GM21360 (cell line): Measurements from ENCODE around the gene PCDH9.
A peak's percentile ranks its signal among the peaks of the same experiment; 100 is the strongest.

Source experiments
- ATAC-seq: cut with Tn5 transposase; IDR thresholded peaks from one replicate; pipeline ENCODE4 v1.9.1; 2021; ENCODE audit warnings: mild to moderate bottlenecking, moderate library complexity; ENCODE audit not compliant: unreplicated experiment

The PCDH9 gene

DNA sequence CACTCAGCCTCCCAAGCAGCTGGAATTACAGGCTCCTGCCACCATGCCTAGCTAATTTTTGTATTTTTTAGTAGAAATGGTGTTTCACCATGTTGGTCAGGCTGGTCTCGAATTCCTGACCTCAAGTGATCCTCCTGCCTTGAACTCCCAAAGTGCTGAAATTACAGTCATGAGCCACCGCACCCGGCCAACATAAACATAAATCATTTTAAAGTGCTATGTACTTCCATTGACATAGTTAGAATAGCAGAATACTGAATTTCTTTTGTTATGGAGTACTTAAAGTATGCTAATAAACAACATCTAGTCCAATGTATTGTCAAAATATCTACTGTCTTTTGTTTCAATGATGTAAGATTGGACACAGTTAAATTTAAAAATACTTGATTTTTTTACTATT is 539.0 kb downstream of the PCDH9 start:
- no peak for ATAC-seq

DNA sequence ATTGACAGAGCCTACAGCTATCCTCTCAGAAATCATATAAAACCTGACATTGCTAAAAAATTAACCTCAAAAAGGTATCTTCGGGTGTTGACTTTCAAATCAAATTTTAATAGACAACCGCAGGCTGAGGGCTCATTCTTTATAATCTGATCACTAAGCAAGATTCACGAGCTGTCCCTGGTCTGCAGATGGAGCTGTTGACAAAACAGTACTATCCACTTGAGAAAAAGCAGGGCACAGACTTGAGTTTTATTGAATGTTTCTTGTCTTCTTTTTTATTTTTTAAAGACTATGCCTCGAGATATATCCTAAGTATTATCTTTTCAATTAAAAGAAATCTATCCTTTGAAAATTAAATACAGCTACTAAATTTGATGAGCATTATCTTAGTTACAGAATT is 540.5 kb downstream of the PCDH9 start:
- no peak for ATAC-seq

DNA sequence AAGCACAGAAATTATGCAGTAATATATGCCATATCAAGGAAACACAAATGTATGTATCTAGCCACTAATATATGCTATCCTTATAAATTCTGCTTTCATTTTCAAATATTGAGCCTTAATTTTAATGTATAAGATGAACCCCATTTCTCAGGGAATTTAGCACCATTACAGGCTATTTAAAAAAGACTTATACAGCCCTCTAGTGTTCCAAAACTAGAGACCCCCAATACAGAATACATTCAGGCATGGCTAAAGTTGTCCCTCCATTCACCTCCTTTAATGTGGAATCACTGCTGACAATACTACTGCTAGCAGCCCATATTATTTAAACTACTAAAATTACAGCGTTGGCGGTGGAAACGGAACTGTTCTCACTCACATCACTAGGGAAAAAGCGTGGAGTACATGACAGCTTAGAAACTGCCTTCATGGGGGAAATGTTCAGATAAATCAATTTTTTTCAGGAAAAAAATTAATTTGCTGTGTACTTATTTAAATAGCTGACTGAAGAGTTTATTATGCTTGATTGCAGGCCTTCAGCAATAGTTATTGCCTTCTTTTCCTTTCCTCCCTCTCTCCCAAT is 541.0 kb downstream of the PCDH9 start:
- no peak for ATAC-seq

DNA sequence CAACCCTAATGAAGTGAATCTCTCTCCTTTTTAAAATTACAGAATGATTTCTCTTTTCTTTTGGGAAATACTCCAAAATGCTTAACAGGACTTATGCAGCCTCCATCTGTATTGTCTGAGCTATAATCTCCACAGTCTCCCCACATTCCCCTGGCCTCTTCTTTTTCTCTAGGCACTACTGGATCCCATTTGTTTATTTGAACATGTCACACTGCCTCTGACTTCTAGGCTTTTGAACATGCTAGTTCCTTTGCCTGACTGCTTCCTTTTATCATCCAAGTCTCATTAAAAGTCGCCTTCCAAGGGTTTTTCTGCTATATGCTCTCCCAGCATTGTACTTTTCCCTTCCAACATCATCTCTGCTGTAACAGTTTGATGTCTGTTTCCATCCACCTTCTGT is 548.7 kb downstream of the PCDH9 start:
- no peak for ATAC-seq

DNA sequence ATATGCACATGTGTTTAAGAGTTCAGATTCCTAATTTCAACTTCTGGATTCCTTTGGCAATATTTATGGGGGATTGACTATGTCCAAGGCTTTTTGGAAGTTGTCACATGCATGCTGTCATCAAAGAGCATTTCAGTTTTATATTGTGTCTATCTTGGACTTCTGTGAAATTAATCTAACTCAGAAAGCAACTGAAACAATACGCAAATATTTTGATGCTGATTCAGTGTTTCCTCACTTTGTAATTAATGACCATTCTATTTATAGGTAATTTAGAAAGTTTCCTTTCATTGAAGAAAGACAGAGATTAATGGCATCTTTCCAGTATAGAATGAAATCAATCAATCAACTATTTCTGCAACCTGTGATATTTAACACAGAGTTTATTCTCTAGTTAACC is 550.1 kb downstream of the PCDH9 start:
- no peak for ATAC-seq

DNA sequence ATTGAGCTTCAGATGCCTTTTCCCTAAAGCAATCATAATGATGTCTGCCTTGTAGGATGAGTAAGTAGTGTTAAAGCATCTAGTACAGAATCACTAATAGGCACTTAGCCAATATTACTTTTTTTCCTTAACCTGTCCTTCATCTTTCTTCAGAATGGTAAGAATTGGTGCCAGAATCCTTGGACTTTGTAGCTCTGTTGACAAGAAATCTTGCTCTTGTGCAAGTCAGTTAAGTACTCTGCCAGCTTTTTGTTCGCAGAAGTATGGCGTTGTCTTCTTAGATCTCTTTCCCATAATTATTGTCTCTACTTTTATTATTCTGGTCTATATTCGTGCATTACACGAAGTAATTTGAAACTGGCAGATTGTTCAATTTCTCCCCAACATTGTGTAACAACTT is 554.5 kb downstream of the PCDH9 start:
- no peak for ATAC-seq

DNA sequence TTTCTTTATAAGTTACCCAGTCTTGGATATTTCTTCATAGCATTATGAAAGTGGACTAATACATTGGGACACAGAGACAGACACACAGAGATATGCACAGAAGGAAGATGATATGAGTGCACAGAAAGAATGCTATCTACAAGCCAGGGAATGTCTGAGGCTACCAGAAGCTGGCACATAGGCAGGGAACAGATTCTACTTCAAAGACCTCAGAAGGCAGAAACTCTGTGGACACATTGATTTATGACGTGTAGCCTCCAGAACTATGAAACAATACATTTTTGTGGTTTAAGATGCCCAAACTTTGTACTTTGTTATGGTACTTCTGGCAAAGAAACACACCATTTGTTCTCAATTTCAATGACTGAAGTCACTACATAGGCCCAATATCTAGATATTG is 556.7 kb downstream of the PCDH9 start:
- ATAC-seq, result no peak

DNA sequence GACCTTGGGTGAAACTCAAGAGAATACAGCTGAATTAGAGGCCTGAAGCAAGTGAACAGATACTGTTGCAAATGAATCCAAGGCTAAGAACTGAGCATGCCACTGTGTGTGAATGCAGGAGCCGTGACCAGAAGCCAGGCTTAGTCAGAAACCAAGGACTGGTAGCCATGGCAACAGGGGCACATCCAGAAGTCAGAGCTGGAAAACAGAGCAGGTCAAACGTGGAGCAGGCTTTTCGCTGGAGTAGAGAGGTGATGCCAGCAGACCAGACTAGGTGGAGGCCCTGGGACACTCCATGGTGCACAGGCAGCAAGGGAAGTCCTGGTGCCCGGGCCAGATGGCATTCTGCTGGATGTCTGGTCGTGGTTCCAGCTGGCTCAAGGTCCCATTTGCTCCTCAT is 564.1 kb downstream of the PCDH9 start:
- no peak for ATAC-seq

DNA sequence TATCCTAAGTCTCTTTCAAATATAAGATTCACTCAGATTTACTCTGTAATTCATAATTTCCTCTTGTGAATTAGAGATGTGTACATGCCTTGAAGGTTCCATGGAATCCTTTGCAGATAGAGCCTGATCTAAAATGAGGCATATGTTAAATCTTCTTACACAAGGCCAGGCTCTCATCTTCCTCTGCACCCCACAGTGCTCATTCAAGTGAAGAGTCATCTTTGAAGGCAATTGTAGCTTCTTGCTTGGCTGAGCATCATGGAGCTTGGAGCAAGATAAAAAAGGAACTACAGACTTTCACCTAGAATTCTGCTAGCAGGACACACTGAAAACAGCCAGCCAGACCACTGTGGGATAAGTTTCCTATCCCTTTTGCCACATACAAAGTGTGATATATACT is 566.4 kb downstream of the PCDH9 start:
- no peak for ATAC-seq

DNA sequence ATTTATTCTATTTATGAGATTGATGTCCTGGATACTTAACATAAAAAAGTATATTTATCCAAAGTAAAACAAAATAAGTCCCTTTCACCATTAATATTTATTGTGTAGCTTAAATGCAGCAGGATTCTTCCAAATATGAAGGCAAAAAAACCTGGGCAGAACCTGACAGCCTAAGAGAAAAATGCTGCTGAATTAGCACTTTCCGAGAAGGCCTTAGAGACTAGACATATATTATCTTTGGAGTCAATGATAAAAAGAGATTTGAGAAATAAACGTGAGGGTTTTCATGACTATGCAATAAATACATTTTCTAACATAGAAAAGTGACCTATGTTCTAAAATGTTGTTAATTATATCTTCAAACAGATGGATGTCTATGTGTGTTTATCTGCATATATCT is 566.9 kb downstream of the PCDH9 start:
- ATAC-seq, result no peak

DNA sequence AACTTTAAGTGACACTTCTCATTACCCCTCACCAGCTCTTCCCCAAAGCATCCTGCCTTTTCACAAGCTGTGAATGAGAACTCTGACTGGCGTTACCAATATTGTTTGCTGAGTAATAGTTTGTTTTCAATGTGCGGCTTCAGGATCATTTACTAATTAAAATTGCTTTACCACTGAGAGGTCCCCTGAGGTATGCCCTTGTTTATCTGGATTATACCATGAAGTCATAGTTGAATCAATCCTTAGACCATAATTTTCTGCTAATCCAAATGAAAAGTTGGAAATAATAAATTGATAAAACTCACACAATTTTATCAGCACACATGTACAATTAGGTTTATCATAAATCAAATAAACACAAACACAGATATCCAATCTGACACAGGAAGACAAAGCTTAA is 568.8 kb downstream of the PCDH9 start:
- no peak for ATAC-seq

DNA sequence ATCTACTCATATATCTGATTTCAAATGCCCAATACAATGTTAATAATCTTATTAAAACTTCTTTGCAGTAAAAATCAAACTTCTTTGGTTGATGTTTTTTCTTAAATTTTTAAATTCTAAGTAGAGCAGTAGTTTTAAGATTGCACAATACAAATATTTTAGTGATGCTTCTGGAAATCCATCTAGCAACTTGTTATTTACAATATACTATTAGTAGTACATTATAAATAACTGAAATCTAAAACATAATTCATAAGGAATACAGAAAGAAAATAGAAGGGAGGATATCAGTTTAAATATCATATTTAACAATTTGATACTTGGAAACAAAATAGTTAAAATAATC is 569.7 kb downstream of the PCDH9 start:
- no peak for ATAC-seq

DNA sequence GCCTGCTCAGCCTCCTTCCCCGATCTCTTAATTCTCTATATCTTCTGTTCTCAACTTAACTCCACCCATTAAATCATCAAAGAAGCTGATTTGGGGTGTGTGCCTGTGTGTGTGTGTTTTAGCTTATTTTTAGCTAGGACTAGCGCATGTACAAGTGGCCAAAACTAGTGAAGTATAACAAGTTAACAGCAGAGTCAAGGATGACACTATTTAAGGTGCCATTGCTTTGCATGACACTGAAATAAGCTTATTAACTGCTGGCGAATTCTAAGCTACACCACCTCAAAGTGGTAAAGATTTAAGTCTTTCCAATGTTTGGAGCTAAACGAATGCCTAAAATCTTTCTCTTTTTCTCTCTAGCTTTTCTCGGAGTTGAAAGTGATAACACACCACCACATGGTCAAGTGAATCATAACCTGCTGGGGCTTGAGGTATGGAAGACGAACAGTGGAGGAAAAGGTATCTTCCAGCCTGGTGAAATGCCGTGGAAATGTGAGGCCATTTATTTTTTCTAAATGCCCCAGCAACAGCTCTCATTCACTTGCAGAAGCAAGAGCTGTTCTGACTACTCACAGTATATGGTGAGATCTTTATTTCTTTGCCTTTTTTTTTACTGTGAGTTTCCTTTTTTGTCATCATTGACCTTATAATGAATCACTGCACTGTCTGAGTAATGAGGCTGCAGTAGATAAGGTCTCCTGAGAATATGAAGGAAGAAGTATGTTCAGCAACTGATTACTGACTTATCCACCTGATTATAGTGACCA is 570.3 kb downstream of the PCDH9 start:
- ATAC-seq, result peak; percentile 86

DNA sequence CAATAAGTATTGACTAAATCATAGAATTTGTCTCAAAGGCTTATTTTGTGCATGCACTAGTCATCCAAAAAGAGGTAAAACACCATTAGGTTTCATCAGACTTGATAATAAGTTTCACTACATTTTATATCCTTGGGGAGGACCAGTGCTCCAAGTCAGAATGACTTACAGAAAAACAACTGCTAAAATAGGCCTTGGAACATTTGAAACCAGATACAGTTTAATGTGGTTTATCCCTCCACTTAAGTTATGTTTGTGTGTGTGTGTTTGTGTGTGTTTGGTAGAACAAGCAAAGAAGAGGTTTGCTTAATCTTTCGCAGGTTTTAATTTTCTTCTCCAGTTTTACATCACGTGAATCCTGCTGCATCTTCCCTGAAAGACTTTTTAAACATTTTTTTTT is 570.9 kb downstream of the PCDH9 start:
- ATAC-seq, result no peak

DNA sequence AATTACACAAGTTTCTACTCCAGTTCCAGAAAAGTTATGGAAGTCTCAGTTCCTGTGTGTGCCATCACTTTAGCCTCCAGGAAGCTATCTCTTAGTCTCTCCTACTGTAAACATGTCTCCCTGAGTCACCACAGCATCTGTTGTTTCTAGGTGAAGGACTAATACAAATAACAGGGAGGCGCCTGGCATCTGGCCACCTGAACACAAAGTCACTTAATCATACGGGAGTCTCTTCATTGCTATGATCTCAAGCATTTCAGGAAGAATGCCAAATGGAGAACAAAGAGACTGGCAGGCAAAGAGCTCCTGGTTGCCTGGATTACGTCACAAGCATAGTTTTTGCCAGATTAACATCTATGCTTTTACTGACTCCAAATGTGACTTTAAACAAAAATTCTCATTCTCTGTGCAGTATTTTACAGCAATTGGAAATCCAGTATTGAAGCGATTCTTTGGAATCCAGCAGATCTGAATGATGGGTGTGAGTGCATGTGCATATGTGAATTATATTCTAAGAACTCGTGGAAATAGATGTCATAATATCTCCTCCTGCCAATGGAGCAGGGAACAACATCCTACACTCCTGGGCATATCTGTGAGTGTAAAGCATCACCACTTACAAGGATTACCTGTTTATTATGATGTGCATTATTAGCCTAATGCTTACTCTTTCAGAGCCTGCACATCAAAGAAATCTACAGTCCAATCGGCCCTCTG is 572.8 kb downstream of the PCDH9 start:
- ATAC-seq, result no peak

DNA sequence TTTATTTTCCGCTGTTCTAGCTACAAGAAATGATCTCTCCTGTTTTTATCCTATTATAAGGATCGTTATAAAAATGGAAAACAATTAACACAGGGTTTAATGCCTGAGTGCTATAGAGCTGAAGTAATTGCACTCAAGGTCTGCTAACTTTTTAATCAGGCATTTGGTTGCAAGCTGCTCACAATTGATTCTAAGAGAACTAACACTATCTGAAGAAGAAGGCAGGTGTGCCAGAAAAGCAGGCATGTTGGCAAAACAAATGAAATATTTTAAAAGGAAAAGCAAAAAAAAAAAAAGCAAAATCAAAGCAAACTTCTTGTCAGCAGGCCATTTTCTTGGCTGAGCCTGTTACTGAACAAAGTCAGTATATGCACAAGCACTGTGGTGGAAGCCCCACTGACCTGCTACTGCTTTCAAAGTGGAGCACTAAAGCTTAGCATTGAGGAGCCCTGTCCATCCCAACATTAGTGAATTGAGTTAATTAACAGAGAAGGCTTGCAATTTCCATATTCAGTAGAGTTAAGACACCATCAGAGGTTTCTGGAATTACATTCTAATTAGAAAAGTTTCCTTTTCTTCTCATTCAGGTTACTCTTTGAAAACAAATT is 574.2 kb downstream of the PCDH9 start:
- no peak for ATAC-seq

DNA sequence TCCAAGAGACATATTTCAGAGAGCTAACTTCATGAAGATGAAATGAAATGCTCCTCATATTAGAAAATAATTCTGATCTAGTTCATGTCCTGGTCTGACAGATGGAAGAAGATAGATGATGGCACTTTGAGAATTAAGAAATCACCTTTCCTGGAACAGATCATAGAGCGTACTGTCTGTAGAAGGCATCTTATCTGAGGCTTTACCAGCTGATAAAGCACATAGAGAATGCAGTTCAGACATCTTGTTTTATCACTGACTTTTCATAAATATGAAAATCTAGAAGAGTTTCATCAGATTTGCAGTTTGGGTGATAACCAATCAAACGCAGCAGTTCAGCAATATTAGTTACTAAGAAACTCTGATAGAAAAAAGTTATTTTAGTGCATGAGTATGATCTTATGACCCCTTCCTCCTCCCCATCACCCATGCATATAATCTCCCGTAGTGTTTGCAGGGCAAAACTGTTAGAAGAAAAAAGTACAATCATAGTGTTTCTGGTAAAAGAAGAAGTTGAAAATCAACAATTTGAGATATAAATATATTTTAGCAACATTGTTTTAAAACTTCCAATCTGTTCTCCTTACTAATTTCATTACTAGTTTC is 585.2 kb downstream of the PCDH9 start:
- ATAC-seq, result no peak

DNA sequence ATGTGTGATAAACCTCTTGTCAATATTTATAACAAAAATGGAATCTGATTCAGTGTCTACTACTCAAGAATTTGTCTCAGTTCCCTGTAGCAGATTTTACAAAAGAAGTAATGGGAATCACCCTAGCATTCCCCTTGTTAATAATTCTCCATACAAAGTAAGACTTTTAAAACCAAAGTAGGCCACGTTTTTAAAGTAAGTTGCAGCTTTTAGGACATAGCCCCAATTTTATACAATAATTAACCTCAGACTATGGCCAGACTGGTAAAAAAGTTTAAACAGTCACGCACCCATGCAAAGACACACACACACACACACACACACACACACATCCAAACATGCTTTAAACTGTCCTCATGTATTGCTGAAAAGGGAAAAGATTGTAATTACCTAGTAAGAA is 589.9 kb downstream of the PCDH9 start:
- ATAC-seq, result no peak

DNA sequence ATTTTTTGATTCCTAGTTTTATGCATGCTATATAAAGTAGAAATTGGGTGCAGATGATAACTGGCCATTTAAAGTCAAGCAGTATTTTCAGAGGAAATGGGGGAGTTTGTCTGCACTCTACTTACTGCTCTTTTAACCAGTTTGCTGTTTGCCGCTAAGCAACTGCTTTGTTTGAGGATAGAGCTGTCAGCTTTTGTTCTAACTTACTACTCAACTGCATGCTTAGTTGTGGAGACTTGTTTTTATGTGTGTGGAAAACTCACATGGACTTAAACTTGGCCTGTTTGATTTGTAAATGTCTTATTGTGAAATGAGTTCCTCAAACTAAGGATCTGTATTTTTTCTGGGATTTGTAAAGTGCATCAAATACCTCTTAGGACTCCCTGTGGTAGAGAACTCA is 591.1 kb downstream of the PCDH9 start:
- no peak for ATAC-seq

DNA sequence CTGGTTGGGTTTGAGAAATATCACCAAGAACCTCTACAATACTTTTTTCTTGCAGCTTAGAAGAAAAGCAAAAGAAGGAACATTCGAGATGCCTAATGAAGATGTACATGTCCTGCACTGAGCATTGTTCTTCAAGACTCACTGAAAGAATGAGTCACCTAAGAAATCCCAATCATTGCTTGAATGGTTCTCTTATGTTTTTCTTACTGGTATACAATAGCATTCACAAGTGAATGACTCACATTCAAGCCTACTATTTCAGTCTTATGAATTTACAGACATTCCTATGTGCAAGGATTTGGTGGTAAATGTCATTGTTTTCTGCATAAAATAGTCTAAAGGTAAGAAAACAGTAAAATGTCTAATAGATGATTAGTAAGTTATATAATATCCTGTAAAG is 594.6 kb downstream of the PCDH9 start:
- ATAC-seq, result no peak

DNA sequence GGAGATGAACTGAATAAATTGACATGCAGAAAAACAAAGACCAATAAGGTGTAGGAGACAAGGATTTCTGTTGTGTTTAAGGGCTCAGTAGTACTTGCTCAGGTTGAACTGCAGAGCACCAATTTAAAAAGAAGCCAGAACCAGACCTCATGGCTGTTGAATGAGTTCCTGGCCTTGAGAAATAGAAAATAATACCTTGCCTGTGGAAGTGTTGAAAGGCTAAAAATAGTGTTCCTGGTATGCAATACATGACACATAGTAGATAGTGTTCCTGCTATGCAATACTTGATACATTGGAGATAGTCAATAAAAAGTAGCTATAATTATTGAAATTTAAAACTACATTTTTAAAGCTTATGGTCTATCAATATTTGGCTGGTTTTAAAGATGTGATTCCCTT is 595.8 kb downstream of the PCDH9 start:
- no peak for ATAC-seq

DNA sequence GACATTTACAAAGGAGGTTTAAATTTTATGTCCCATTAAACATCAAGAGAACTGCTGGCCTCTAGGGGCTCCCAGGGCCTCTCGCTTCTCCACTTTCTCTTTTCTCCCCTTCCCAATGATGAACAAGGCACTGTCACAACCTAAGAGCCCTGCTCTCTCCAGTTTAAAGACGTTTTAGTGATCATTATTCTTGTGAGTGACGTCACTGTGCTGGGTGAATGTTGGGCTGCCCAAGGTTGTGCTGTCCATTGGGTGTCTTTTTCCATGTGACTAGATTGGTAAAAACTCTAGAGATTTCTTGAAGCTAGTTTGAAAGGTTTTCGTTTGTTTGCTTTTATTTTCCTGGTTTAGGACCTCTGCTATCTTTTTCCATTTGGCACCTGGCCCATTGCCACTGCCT is 602.6 kb downstream of the PCDH9 start:
- ATAC-seq, result no peak
